AG04450 (cell line): ENCODE results near the gene GJB4. TPM values are rescaled to one million over a fixed set of nuclear protein-coding genes. Genes with fewer than 3 reads are reported as not detected.

Source experiments
- CTCF ChIA-PET: fragments of 300-600, 350-600 bp; formaldehyde crosslinking; extraction: SDS; loops from one replicate; lab custom pipeline; 2022; ENCODE audit warnings: antibody characterized with exemption, inconsistent platforms; lab: Charles Lee
- POLR2A ChIA-PET: fragments of 350-600 bp; formaldehyde crosslinking; extraction: SDS; loops from one replicate; lab custom pipeline; 2021; ENCODE audit warnings: antibody characterized with exemption, inconsistent platforms; lab: Yijun Ruan, JAX
- DNase-seq: peaks from one replicate; pipeline ENCODE4 v3.0.0-alpha.2; 2011; ENCODE audit warnings: low read depth, low spot score
- H3K27ac ChIP-seq: one replicate; pipeline ENCODE4 v1.5.1; 2012; ENCODE audit warnings: low read depth, low read length, control low read depth
- H3K27me3 ChIP-seq: one replicate; pipeline ENCODE4 v1.6.0; 2012; ENCODE audit warnings: low read length; ENCODE audit not compliant: control insufficient read depth, insufficient read depth
- H3K4me3 ChIP-seq: 2 replicates; pipeline ENCODE4 v1.5.1; 2011; ENCODE audit warnings: mild to moderate bottlenecking, low read depth, low read length, control low read depth
- H3K9me3 ChIP-seq: 2 replicates; pipeline ENCODE4 v1.5.1; 2012; ENCODE audit warnings: low read length; ENCODE audit not compliant: control insufficient read depth, insufficient read depth
- CTCF ChIP-seq: IDR thresholded peaks from 2 replicates; pipeline ENCODE4 v1.5.1; 2011; ENCODE audit warnings: low read depth, low read length, control low read depth, inconsistent platforms
- polyA plus RNA-seq: library from polyadenylated mRNA; depleted of rRNA; stranded (reverse); fragments of >200 nt; gene quantifications from 2 replicates; pipeline ENCODE4 v1.2.3, GENCODE V29; 2011

GJB4 gene
- polyA plus RNA-seq, 1 experiment, result not detected

GRCh38 chr1:34753163-34753562, 6.4 kb upstream of the GJB4 start:
- POLR2A ChIA-PET, result no interaction called here
- H3K9me3 ChIP-seq, result no peaks in the 10 kb centered on the region
- DNase-seq, result no peak
- no peak overlapping the region for H3K4me3 ChIP-seq
- H3K27ac ChIP-seq, result no peak overlapping the region
- no peaks in the 10 kb centered on the region for H3K27me3 ChIP-seq
- CTCF ChIA-PET, result interaction anchor here (1.5 to 2.5 kb wide), 2 partner anchors 10 to 13 kb away, joined by 3 to 14 read pairs; no protein-coding TSS in a partner anchor
- TF ChIP-seq CTCF, result no peak

GRCh38 chr1:34754964-34755637, 4.4 kb upstream of the GJB4 start, which contains the start of gene GJB5:
GJB5 (plus strand) TSS chr1:34755047; CDS start chr1:34757331, 2,284 bp downstream.
- DNase-seq, result no peak
- TF ChIP-seq CTCF, result no peak
- H3K4me3 ChIP-seq, result no peak within 1 kb of the TSS
- H3K9me3 ChIP-seq, result no peaks in the 10 kb centered on the region
- CTCF ChIA-PET, result interaction anchor here (0.9 to 2.7 kb wide), 2 partner anchors 11 to 12 kb away, joined by 3 to 10 read pairs; no protein-coding TSS in a partner anchor
- no peak within 1 kb of the TSS for H3K27ac ChIP-seq
- POLR2A ChIA-PET, result no interaction called here
- no peaks in the 10 kb centered on the region for H3K27me3 ChIP-seq

GRCh38 chr1:34755961-34756360, 3.6 kb upstream of the GJB4 start:
- Histone ChIP-seq H3K27me3 (no peaks in the 10 kb centered on the region), H3K4me3 (no peak overlapping the region), H3K27ac (no peak overlapping the region), H3K9me3 (no peaks in the 10 kb centered on the region)
- no peak for DNase-seq
- TF ChIP-seq CTCF, result no peak
- CTCF ChIA-PET, result interaction anchor here (2.7 kb wide), 1 partner anchor 13 kb away, joined by 10 read pairs; no protein-coding TSS in a partner anchor
- POLR2A ChIA-PET, result no interaction called here

- no peak overlapping the region for H3K27ac ChIP-seq
- H3K27me3 ChIP-seq, result no peaks in the 10 kb centered on the region
- H3K4me3 ChIP-seq, result no peak overlapping the region
- TF ChIP-seq CTCF, result no peak
- DNase-seq, result no peak
- ChIA-PET POLR2A (no interaction called here), CTCF (no interaction called here)
- no peaks in the 10 kb centered on the region; the same call in 1 of the 2 replicates for H3K9me3 ChIP-seq
These were observed 2.2 kb upstream of the GJB4 start for GRCh38 chr1:34757386-34757785.

- H3K4me3 ChIP-seq, result no peak overlapping the region
- POLR2A ChIA-PET, result no interaction called here
- DNase-seq, result no peak
- H3K27me3 ChIP-seq, result no peaks in the 10 kb centered on the region
- TF ChIP-seq CTCF, result no peak
- no peak overlapping the region for H3K27ac ChIP-seq
- H3K9me3 ChIP-seq, result no peaks in the 10 kb centered on the region; the same call in 1 of the 2 replicates
- CTCF ChIA-PET, result interaction anchor here (0.9 to 1.5 kb wide), 2 partner anchors 28 to 94 kb away, joined by 3 read pairs; no protein-coding TSS in a partner anchor
These were observed 789 bp upstream of the GJB4 start for GRCh38 chr1:34758751-34759150.
